ENCODE results near the gene RIC8B.
"Not testable (repeated sequence)": the region's sequence is repeated elsewhere in the genome, so short reads cannot be mapped to it uniquely, and the experiment has no call there.

The RIC8B gene, protein sequence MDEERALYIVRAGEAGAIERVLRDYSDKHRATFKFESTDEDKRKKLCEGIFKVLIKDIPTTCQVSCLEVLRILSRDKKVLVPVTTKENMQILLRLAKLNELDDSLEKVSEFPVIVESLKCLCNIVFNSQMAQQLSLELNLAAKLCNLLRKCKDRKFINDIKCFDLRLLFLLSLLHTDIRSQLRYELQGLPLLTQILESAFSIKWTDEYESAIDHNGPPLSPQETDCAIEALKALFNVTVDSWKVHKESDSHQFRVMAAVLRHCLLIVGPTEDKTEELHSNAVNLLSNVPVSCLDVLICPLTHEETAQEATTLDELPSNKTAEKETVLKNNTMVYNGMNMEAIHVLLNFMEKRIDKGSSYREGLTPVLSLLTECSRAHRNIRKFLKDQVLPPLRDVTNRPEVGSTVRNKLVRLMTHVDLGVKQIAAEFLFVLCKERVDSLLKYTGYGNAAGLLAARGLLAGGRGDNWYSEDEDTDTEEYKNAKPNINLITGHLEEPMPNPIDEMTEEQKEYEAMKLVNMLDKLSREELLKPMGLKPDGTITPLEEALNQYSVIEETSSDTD

DNA sequence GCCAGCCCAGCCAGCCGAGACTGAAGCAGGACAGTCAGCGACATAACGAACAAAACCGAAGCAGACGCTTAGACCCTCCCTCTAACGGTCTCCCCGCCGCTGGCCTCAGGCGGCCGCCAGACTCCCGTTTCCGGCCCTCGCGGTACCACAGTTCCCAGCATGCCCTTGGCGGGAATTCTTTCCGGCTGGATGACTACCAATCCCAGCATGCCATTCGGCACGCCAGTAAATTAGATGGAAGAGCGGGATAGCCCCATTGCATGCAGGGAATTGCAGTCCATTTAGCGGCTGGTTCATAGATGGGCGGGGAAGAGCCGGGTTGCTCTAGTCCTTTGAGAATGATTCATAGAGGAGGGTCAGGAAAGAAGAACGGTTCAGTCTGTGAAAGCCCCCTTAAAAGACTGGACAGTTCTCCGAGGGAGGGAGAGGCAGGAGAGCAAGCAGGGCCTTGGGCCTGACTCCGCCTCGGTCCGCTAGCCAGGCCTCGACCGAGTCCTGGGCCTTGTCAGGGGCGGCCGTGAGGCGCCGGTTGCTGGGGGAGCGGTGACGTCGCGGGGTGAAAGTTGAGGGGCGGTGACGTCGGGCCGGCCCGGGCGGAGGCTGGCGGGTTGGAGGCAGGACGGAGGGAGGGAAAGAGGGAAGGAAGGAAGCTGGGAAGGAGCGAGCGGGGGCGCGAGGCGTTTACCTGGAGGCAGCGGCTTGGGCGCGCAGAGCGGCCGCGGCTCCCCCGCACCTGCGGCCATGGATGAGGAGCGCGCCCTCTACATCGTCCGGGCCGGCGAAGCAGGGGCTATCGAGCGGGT, at the start of gene RIC8B:
Gene RIC8B (plus strand): TSS at position 678 of the 803 bp plus-strand sequence. CDS start 64 bp downstream, at position 742.
- TF ChIP-seq, protein P1, sequence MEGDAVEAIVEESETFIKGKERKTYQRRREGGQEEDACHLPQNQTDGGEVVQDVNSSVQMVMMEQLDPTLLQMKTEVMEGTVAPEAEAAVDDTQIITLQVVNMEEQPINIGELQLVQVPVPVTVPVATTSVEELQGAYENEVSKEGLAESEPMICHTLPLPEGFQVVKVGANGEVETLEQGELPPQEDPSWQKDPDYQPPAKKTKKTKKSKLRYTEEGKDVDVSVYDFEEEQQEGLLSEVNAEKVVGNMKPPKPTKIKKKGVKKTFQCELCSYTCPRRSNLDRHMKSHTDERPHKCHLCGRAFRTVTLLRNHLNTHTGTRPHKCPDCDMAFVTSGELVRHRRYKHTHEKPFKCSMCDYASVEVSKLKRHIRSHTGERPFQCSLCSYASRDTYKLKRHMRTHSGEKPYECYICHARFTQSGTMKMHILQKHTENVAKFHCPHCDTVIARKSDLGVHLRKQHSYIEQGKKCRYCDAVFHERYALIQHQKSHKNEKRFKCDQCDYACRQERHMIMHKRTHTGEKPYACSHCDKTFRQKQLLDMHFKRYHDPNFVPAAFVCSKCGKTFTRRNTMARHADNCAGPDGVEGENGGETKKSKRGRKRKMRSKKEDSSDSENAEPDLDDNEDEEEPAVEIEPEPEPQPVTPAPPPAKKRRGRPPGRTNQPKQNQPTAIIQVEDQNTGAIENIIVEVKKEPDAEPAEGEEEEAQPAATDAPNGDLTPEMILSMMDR (IDR thresholded peaks at IDR 0.05; ENCODE audit: extremely low read depth, missing control alignments), result no peak
- DNase-seq (ENCODE audit: low spot score), result peak; percentile 87

- TF ChIP-seq, protein P1 (IDR thresholded peaks at IDR 0.05; ENCODE audit: extremely low read depth, missing control alignments), result no peak
- no peak for DNase-seq (ENCODE audit: low spot score)
Observed at GRCh38 chr12:106724934-106725333, 49.5 kb upstream of the RIC8B start.

GRCh38 chr12:106726603-106727202, 47.8 kb upstream of the RIC8B start:
- DNase-seq (ENCODE audit: low spot score), result not testable (repeated sequence)

DNA sequence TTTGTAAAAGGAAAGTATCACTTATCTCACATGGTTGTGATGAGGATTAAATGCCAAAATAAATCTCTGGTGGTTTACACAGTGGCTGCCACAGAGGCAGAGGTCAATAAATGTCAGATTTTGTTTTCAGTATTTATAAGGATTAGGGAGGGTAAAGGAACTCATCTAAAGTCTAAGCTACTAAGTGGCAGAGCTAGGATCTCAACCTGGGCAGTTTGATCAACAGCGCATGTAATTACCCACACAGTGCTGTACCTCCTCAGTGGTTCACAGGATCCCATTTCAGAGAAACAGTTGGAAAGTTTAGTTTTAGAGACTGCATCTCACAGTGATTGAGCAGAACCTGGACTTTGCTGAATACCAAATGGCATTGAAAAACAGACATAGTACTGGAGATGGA, 44.9 kb upstream of the RIC8B start:
- no peak for DNase-seq (ENCODE audit: low spot score)
- TF ChIP-seq, protein P1 (IDR thresholded peaks at IDR 0.05; ENCODE audit: extremely low read depth, missing control alignments), result no peak

- no peak for DNase-seq (ENCODE audit: low spot score)
- TF ChIP-seq, protein P1 (IDR thresholded peaks at IDR 0.05; ENCODE audit: extremely low read depth, missing control alignments), result no peak
Observed at GRCh38 chr12:106732890-106733289, 41.6 kb upstream of the RIC8B start.

DNA sequence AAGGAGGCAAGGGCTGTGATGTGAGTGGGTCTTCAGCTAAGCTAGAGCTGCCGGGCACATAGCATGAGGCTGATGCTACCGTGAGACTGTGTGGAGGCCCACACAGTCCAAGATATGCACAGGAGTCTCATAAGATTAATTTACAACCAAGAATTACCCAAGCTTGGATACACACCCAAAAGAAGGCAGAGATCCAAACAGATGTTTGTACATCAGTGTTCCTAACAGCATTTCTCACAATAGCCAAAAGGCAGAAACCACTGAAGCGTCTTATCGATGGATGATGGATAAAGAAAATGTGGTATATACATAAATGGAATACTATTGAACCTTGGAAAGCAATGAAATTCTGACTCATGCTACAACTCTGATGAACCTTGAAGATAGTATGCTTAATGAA, 40.8 kb upstream of the RIC8B start:
- TF ChIP-seq, protein P1 (IDR thresholded peaks at IDR 0.05; ENCODE audit: extremely low read depth, missing control alignments), result no peak
- DNase-seq (ENCODE audit: low spot score), result no peak

- DNase-seq (ENCODE audit: low spot score), result no peak
- TF ChIP-seq, protein P1 (IDR thresholded peaks at IDR 0.05; ENCODE audit: extremely low read depth, missing control alignments), result no peak
Observed at GRCh38 chr12:106736051-106736957, 38.2 kb upstream of the RIC8B start.

All from GM20000 (cell line).